ENCODE measurements around the gene ZMYND15. TPM values are rescaled to one million over a fixed set of nuclear protein-coding genes. Genes with fewer than 3 reads are reported as not detected.

ZMYND15 gene
- total and polyA plus RNA-seq, 2 of the 13 experiments (the other 11 are each of a cell fraction or from before 2014, with no cell fraction given), result 0.24 to 2.7 TPM

DNA sequence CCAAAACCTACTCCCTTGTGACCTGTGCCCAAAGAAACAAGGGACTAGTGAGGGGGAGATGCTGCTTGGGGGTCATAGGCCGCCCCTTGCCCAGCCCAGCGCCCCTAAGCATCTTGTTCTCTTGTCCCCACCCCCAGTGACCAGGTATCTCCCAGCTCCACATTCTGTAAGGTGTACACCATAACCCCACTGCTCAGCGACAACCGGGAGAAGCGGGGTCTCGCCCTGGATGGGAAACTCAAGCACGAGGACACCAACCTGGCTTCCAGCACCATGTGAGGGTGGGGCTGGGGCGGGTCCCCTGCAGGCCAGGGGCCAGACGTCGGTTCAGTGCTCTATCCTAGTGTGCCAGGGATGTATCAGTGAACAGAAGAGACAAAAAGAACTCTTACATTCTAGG lies 20.5 kb upstream of the ZMYND15 start (continued):
- TF ChIP-seq, protein P1, sequence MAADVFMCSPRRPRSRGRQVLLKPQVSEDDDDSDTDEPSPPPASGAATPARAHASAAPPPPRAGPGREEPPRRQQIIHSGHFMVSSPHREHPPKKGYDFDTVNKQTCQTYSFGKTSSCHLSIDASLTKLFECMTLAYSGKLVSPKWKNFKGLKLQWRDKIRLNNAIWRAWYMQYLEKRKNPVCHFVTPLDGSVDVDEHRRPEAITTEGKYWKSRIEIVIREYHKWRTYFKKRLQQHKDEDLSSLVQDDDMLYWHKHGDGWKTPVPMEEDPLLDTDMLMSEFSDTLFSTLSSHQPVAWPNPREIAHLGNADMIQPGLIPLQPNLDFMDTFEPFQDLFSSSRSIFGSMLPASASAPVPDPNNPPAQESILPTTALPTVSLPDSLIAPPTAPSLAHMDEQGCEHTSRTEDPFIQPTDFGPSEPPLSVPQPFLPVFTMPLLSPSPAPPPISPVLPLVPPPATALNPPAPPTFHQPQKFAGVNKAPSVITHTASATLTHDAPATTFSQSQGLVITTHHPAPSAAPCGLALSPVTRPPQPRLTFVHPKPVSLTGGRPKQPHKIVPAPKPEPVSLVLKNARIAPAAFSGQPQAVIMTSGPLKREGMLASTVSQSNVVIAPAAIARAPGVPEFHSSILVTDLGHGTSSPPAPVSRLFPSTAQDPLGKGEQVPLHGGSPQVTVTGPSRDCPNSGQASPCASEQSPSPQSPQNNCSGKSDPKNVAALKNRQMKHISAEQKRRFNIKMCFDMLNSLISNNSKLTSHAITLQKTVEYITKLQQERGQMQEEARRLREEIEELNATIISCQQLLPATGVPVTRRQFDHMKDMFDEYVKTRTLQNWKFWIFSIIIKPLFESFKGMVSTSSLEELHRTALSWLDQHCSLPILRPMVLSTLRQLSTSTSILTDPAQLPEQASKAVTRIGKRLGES (CRISPR knock-in tag; IDR thresholded peaks at IDR 0.05; ENCODE audit: borderline replicate concordance), result no peak
- no peak for TF ChIP-seq DR1 (CRISPR knock-in tag; IDR thresholded peaks at IDR 0.05)
- no peak for TF ChIP-seq ZNF850 (CRISPR knock-in tag; conservative IDR thresholded peaks at IDR 0.05)

DNA sequence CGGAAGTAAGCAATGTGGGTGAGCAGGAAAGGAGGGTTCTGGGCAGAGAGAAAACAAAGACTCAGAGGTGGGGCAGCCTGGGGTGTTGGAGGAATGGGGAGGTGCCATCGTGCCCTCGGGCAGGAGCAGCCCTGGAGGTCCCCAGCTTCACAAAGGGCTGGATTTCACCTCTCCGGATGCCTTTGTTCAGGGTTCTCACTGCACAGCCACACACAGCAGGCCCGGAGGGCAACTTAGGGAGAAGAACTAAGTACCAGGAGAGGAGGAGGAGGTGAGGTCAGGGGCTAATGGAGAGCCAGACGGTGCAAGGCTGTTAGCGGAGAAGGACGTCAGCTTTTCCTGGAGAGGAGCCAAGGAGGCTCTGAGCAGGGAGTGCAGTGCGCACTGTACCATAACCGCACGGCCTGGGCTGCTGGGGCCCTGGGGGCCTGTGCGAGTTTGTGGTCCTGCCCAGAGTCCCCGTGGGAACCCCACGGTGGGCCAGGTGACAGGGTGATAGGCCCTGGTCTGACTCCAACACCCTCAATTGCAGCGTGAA lies 19.9 kb upstream of the ZMYND15 start:
- Histone ChIP-seq H3K4me3 (replicated peaks in 1 of 3; ENCODE audit: insufficient read depth in 1 of 3, low read depth in 2 of 3, low read length in 3 of 3) (no peak overlapping the region), H3K4me2 (ENCODE audit: low read depth, low read length) (no peak overlapping the region), H3K9me3 (ENCODE audit: low read length) (no peaks in the 10 kb centered on the region), H3K27ac (ENCODE audit: extremely low read length, insufficient read depth, low read length) (no peak overlapping the region), H3K36me3 (replicated peaks in 1 of 2; ENCODE audit: control insufficient read depth in 1 of 2, insufficient read depth in 2 of 2, low read length in 2 of 2) (peaks cover 11 to 37% of the 10 kb centered on the region in 2 experiments; a peak in 4 of 5 replicates), H4K20me1 (ENCODE audit: insufficient read depth, low read length) (no peaks in the 10 kb centered on the region), H2AFZ (ENCODE audit: low read length) (no peak overlapping the region), H3K27me3 (ENCODE audit: control insufficient read depth in 1 of 2, insufficient read depth in 2 of 2, low read length in 2 of 2) (no peaks in the 10 kb centered on the region), H3K9ac (ENCODE audit: insufficient read depth, low read depth, low read length) (no peak overlapping the region), H3K4me1 (ENCODE audit: insufficient read depth, low read length) (peaks cover 35% of the 10 kb centered on the region), H3K79me2 (ENCODE audit: insufficient read depth, low read length) (no peaks in the 10 kb centered on the region)
- FAIRE-seq (no peak), DNase-seq (ENCODE audit: low spot score) (no peak), ATAC-seq (no peak)
- ChIA-PET POLR2A (interaction anchor here (3.1 to 3.6 kb wide), 2 partner anchors 8 to 10 kb away, joined by 24 to 87 read pairs; partner anchors contain the start of gene ARRB2), CTCF (ENCODE audit: low intra/inter-chr PET ratio, low total read pairs) (no interaction called here)
- in situ Hi-C loops (cut with HindIII; ENCODE audit: extremely low pct_ligation_motif_present, low pct_unique_long_range_greater_than_20kb), result no loop called here
- no TSS peak for BruUV-seq (replicated peaks)
- WGBS (ENCODE audit: low lambda C conversion rate), result 94% methylated on average over 8 of the region's 15 CpGs
- TF ChIP-seq, protein P2, sequence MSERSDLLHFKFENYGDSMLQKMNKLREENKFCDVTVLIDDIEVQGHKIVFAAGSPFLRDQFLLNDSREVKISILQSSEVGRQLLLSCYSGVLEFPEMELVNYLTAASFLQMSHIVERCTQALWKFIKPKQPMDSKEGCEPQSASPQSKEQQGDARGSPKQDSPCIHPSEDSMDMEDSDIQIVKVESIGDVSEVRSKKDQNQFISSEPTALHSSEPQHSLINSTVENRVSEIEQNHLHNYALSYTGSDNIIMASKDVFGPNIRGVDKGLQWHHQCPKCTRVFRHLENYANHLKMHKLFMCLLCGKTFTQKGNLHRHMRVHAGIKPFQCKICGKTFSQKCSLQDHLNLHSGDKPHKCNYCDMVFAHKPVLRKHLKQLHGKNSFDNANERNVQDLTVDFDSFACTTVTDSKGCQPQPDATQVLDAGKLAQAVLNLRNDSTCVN (CRISPR knock-in tag; IDR thresholded peaks at IDR 0.05; ENCODE audit: borderline replicate concordance), result no peak
- 0 out of 2 replicates have a peak, but pooled peaks have one; percentile 29 for TF ChIP-seq RBFOX2 (IDR thresholded peaks at IDR 0.05; ENCODE audit: low read depth, low read length)
- TF ChIP-seq MAFF (IDR thresholded peaks at IDR 0.05; ENCODE audit: low read depth, low read length), result no peak
- no peak for TF ChIP-seq ZMYM2 (CRISPR knock-in tag; IDR thresholded peaks at IDR 0.05)
- TF ChIP-seq FOXK1 (CRISPR knock-in tag; IDR thresholded peaks at IDR 0.05; ENCODE audit: borderline replicate concordance, low read depth), result no peak
- TF ChIP-seq ZNF549 (CRISPR knock-in tag; IDR thresholded peaks at IDR 0.05), result no peak
- TF ChIP-seq POLR2A (IDR thresholded peaks at IDR 0.05; ENCODE audit: insufficient read depth in 1 of 2, low read depth in 2 of 2, low read length in 2 of 2), result no peak
- TF ChIP-seq RBM22 (optimal IDR thresholded peaks at IDR 0.05; ENCODE audit: low read length), result no peak
- intact Hi-C loops (cut with micrococcal nuclease; ENCODE audit: unreplicated experiment), result loop anchor here (10.0 kb wide), 1 partner anchor 245 kb away; the partner anchor contains the start of gene SPAG7
